Adrenal gland (tissue), 5 donors: ENCODE data around the gene MLANA.

ENCODE experiments used
- CTCF ChIP-seq, 6 experiments: fragments of 450-650 bp in 4 of 6; fragments of 200-600 bp in 2 of 6; sonication (generic) in 1 of 6; IDR thresholded peaks; 1 replicate in 5 of 6; 2 replicates in 1 of 6; pipeline versions ENCODE4 v1.5.1 to v1.8.0; 2016 to 2021; ENCODE audit warnings: antibody characterized with exemption in 6 of 6, mild to moderate bottlenecking in 2 of 6, moderate library complexity in 1 of 6
- POLR2A ChIP-seq, 2 donors: fragments of 450-650 bp; IDR thresholded peaks; one replicate each; pipeline ENCODE4 v1.6.1; 2017; ENCODE audit warnings: antibody characterized with exemption in 2 of 2, mild to moderate bottlenecking in 2 of 2, moderate library complexity in 1 of 2
- donor health status: DM: no; HTN: no; CAD: no.

GRCh38 chr9:5958273-5958672 is 67.6 kb downstream of the MLANA start:
- TF ChIP-seq POLR2A (IDR thresholded peaks at IDR 0.05) = no peak
- TF ChIP-seq CTCF (IDR thresholded peaks at IDR 0.05) = no peak
